GM19372 (cell line): Measurements from ENCODE around the gene CIB4.

ENCODE experiments used
- ATAC-seq: cut with Tn5 transposase; IDR thresholded peaks from one replicate; pipeline ENCODE4 v1.9.1; 2021; ENCODE audit warnings: mild to moderate bottlenecking, low read depth, moderate library complexity; ENCODE audit not compliant: unreplicated experiment

The CIB4 gene

GRCh38 chr2:26612522-26613240, 28.5 kb downstream of the CIB4 start:
- no peak for ATAC-seq

DNA sequence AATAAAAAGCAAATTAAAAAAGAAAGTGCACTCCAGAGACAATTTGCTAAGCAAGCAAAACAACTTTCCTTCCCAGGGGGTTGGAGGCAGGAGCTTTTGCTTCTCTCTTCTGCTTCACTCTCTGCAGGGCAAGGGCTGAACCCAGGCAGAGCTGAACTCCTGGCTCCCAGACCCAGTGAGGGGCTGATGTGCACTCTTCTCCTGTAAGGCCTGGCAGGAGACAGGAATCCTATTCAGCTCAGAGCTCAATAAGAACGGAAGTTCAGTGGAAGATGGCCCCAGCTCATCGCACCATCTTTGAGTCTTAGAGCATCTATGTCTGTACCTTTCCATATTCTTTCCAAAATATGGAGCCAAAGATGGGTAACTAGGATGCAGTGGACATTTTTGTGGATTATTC, 29.1 kb downstream of the CIB4 start:
- no peak for ATAC-seq

GRCh38 chr2:26610504-26611335, 30.4 kb downstream of the CIB4 start:
- ATAC-seq, result no peak

- no peak for ATAC-seq
Measured at GRCh38 chr2:26609839-26610277, 31.3 kb downstream of the CIB4 start.

- no peak for ATAC-seq
Measured at GRCh38 chr2:26609205-26609631, 31.9 kb downstream of the CIB4 start.

GRCh38 chr2:26608557-26608956, 32.6 kb downstream of the CIB4 start:
- no peak for ATAC-seq

DNA sequence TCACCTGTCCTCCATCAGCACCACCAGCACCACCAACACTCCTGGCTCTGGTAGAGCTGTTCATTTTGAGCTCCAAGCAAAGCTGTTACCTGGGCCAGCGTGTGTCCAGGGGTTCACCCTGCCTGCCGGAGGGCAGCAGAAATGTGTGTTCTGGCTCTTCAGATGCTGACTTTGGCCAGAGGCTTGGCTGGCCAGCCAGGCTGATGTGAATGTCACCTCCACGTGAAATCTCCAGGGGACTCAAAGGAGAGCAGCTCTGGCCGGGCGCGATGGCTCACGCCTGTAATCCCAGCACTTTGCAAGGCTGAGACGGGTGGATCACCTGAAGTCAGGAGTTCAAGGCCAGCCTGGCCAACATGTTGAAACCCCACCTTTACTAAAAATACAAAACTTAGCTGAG, 33.5 kb downstream of the CIB4 start:
- no peak for ATAC-seq

- ATAC-seq, result no peak
Measured at GRCh38 chr2:26606847-26607190, 34.3 kb downstream of the CIB4 start.

GRCh38 chr2:26605999-26606846, 34.9 kb downstream of the CIB4 start:
- ATAC-seq, result no peak

DNA sequence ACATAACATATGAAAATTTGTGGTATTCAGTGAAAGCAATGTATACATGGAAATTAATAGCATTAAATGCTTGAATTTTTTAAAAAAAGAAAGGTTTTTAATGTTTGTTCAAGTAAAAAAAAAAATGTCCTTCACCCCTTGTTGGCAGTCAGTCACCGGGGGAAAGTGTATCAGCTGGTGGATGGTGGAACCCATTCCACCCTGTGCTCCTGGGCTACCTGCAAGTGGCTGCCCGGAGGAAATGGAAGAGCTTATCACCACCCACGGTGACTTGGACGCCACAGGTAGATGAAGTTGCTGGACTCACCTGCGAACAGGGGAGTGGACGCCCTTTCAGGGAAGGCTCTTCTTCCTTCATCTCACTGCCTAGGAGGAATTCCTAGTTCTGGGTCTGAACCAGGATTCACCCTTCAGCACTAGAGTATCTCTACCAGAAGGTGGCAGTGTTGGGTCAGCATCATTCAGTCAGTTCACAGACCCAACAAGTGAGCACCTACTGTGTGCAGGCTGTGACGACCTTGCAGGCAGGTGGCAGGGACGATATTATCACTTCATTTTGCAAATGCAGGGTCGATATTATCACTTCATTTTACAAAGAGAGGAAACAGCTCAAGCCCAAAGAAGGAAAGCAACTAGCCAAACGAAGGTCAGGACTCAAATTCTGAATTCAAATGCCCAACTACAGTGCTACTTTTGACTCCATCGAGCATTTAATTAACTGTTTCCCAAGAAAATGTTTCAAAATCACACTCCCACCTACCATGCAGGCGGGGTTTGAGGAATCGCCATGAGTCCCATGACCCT, 35.8 kb downstream of the CIB4 start:
- no peak for ATAC-seq

DNA sequence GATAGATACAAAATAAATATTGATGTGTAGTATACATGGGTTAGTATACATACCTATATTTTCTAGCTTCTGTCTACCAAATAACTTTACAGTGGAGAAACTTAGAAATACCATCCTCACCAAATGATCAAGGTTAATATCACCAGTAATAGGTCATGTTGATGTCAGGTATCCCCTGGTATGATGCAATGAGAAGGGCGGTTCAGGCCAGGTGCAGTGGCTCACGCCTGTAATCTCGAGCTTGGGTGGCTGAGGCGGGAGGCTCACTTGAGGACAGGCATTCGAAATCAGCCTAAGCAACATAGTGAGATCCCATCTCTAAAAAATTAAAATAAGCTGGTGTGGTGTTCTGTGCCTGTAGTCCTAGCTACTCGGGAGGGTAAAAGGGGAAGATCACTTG, 38.6 kb downstream of the CIB4 start:
- no peak for ATAC-seq

DNA sequence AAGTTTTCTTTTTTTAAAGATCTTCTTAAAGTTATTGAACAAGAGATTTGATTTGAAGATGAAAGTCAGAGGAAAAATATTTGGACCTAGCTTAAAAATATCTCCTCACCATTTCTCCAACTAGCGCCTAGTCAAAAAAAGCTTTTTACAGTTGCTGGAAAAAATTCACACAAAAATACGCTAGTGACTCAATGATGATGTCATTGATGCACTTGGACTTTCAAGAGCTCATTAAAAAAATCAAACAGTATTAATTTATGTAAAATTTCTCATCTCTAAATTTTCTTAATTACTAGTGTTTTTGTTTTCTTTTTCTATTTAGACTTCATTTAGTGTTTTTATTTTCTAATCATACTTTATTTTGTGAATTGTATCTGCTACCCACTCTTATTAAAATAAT, 41.8 kb downstream of the CIB4 start:
- ATAC-seq, result no peak

DNA sequence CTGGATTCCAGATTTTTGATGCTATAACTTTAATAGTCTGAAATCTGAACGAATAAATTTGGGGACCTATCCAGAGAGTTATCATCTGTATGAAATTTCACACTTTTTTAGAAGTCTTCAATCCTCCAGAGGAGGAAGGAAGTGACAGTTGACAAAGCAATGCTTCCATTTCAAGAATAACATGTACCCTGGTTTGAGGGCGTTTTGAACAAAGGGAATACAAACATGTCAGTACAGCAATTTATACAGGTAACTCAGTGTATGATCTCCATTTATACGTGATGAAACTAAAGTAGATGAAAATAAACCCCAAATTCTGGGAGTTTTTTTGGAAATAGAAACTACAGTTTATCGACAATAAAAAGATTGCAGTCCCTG, 42.2 kb downstream of the CIB4 start:
- no peak for ATAC-seq

DNA sequence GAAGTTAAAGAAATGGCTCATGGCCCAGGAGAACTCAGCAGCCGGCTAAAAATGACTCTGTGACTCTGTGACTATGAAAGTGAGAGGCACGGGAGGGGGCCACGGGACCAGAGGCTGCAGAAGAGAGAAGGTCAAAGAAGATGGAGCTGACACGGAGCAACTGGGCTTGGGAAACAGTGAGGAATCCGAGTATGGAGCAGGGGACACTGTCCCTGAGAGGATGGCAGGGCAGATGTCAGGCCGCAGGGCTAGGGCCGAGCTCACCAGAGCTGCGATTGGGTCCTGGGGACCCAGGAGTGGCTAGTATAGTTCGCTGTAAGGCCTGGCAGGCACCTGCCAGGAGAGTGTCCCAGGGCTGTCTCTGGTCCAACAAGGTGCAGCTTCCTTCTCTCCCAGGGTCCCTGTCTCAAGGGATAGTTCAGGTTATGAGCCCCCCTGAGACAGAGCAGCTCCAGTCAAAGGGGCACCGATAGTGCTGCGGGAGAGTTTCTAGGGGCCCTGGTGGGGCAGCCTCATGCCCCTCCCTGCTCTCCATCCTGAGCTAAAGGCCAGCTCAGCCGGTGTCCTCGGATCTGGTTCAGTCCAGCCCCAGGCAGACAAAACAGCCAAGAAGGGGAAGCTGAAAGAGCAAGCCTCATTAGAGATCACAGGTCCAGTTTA, 42.7 kb downstream of the CIB4 start:
- no peak for ATAC-seq

GRCh38 chr2:26597197-26597596, 44.0 kb downstream of the CIB4 start:
- ATAC-seq, result no peak

DNA sequence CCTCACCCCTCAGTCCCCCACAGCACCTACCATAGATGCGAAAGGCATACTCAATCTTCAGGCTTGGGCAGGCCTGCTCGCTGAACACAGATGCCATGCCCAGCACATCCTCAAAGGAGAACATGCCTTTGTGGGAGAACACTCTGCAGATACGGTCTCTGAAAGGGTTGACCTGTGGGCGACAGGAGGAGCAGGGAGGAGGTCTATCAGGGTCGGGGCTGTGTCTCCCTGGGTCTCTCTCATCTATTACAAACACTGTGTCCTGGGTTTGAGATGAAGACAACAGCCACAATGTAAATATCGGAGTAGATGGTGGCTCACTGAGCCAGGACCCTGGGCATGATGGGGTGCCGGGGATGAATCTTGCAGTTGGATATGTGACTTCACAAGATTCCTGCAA, 46.0 kb downstream of the CIB4 start:
- ATAC-seq, result no peak

DNA sequence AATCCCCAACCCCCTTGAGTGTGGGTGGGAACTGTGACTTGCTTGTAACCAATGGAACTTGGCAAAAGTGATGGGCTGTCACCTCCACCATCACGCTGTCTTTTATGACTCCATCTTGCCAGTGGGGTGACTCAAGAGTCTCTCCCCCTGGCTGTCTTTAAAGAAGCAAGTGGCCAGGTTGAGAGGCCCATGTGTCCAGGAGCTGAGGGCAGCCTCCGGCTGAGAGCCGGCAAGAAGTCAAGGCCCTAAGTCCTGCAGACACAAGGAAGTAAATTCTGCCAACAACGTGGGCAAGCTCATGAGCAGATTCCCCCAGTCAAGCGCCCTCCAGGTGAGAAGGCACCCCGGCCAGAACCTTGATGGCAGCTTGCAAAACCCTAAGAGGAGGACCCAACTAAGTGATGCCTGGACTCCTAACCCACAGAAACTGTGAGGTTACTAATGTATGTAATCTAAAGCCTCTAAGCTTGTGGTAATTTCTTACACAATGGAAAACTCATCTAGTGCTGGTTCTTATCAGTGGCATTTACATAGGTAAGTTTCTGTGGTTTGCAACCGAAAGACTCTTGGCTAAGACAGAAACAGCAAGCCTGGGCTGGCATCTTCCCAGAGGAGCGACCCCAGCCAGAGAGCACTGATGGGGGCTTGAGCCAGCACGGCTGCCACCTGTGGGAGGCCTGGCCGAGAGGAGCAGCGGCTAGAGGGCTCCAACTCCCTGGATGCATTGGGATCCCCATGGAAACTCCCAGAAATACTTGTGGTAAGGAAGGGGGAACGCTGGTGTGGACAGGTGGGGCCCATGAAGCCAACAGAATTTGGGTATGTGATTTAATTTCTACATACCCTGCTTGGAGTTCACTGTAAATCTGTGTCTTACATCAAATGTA, 49.3 kb downstream of the CIB4 start:
- ATAC-seq, result no peak

DNA sequence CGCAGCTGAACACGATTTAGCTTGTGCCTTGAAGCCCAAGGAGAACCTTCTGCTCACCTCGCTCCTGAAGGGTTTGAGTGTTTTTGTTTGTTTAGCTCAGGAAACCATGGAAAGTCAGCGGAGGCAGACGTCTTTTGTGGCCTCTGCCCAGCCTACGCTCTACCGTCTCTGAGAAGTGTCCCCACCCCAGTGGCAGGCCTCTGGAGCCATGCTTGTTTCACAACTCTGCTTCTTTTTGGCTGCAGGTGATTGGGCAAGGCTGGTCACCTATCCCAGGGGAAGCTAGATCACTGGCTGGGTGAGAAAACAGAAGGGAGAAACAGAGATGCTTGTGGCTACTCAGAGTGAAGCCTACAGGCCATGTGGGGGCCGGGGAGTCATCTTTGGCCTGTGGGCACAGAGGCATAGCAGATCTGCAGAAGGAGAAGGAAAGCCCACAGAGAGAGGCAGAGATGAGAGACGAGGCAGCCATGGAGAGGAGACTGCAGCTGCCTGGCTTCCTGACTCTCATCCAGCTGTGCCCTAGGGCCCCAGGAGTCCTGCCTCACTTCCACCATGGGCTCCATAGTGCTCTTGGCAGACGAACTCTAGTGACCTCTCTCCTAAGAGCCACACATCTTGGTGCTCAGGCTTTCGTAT, 50.1 kb downstream of the CIB4 start:
- ATAC-seq, result no peak
